HepG2 (cell line): ENCODE data around the gene PCBD2. TPM values are rescaled to one million over a fixed set of nuclear protein-coding genes. Genes with fewer than 3 reads are reported as not detected.

Experiments
- CEBPB ChIP-seq: IDR thresholded peaks from 2 replicates; pipeline ENCODE4 v1.6.1; 2011; ENCODE audit warnings: low read depth, low read length, improper control_type of control experiment, borderline replicate concordance
- GATAD2A ChIP-seq: IDR thresholded peaks from 2 replicates; pipeline ENCODE4 v1.6.1; 2016
- GMEB1 ChIP-seq: sonication (generic); formaldehyde crosslinking; IDR thresholded peaks from 2 replicates; pipeline ENCODE4 v1.5.1; 2020; ENCODE audit warnings: missing genetic modification reagents, mild to moderate bottlenecking, borderline replicate concordance
- HMGXB4 ChIP-seq, 2 experiments: sonication (generic) in 1 of 2; formaldehyde crosslinking in 1 of 2; IDR thresholded peaks; 2 replicates each; pipeline versions ENCODE4 v1.4.0 to v1.6.1; 2018 to 2020; ENCODE audit warnings: missing genetic modification reagents in 2 of 2, borderline replicate concordance in 1 of 2, low read depth in 1 of 2, mild to moderate bottlenecking in 1 of 2, missing biosample characterization in 1 of 2
- KDM5B ChIP-seq: sonication (generic); formaldehyde crosslinking; IDR thresholded peaks from 2 replicates; pipeline ENCODE4 v1.4.0; 2020; ENCODE audit warnings: missing genetic modification reagents, mild to moderate bottlenecking, borderline replicate concordance
- KLF12 ChIP-seq: sonication (generic); formaldehyde crosslinking; IDR thresholded peaks from 2 replicates; pipeline ENCODE4 v1.4.0; 2020; ENCODE audit warnings: missing genetic modification reagents, borderline replicate concordance
- KLF9 ChIP-seq: IDR thresholded peaks from 2 replicates; pipeline ENCODE4 v1.6.1; 2016; ENCODE audit warnings: low read depth
- NFATC3 ChIP-seq: sonication (generic); formaldehyde crosslinking; IDR thresholded peaks from 2 replicates; pipeline ENCODE4 v1.5.1; 2020; ENCODE audit warnings: mild to moderate bottlenecking, missing genetic modification reagents
- REL ChIP-seq: sonication (generic); formaldehyde crosslinking; conservative IDR thresholded peaks from 2 replicates; pipeline ENCODE4 v1.8.0; 2022; ENCODE audit warnings: mild to moderate bottlenecking, missing genetic modification reagents, moderate library complexity
- RFX5 ChIP-seq: IDR thresholded peaks from 2 replicates; pipeline ENCODE4 v1.6.1; 2011; ENCODE audit warnings: low read depth, low read length, improper control_type of control experiment
- SAFB2 ChIP-seq: sonication (generic); formaldehyde crosslinking; IDR thresholded peaks from 2 replicates; pipeline ENCODE4 v1.5.1; 2020; ENCODE audit warnings: missing genetic modification reagents, low read depth, mild to moderate bottlenecking, borderline replicate concordance
- SKIL ChIP-seq: sonication (generic); formaldehyde crosslinking; IDR thresholded peaks from 2 replicates; pipeline ENCODE4 v1.8.0; 2022; ENCODE audit warnings: missing genetic modification reagents, mild to moderate bottlenecking, moderate library complexity, borderline replicate concordance
- ZIK1 ChIP-seq: sonication (generic); formaldehyde crosslinking; IDR thresholded peaks from 2 replicates; pipeline ENCODE4 v1.5.0; 2020; ENCODE audit warnings: mild to moderate bottlenecking, low read depth, missing genetic modification reagents, borderline replicate concordance
- ZNF207 ChIP-seq: fragments of 450-650 bp; IDR thresholded peaks from 2 replicates; pipeline ENCODE4 v1.6.1; 2016; ENCODE audit warnings: antibody characterized with exemption, borderline replicate concordance
- ZNF589 ChIP-seq: sonication (generic); formaldehyde crosslinking; conservative IDR thresholded peaks from 2 replicates; pipeline ENCODE4 v1.8.0; 2022; ENCODE audit warnings: mild to moderate bottlenecking, moderate library complexity, missing genetic modification reagents
- ZNF749 ChIP-seq: sonication (generic); formaldehyde crosslinking; IDR thresholded peaks from 2 replicates; pipeline ENCODE4 v1.8.0; 2022; ENCODE audit warnings: mild to moderate bottlenecking, missing genetic modification reagents, moderate library complexity, borderline replicate concordance
- polyA plus RNA-seq, 8 experiments: library from polyadenylated mRNA; depleted of rRNA in 3 of 8; stranded (reverse) in 7 of 8; unstranded in 1 of 8; fragments of >200 nt; fragmentation: Illumina TruSeq in 4 of 8; extraction: Trizol in 4 of 8; gene quantifications; 2 replicates each; pipeline versions ENCODE4 v1.2.1 to v1.2.3, GENCODE V29; 2011 to 2016; ENCODE audit warnings: low read depth in 4 of 8, missing spikeins in 1 of 8, mixed read lengths in 1 of 8; ENCODE audit not compliant: insufficient read depth in 1 of 8
- total RNA-seq, 5 experiments: library from RNA; depleted of rRNA; stranded (reverse); fragments of >200 nt; fragmentation: Illumina TruSeq; extraction: Trizol; gene quantifications; 2 replicates each; pipeline ENCODE4 v1.2.3, GENCODE V29; 2016; ENCODE audit warnings: low read depth in 1 of 5
- TF ChIP-seq, protein P1 (sequence below): sonication (generic); formaldehyde crosslinking; IDR thresholded peaks from 2 replicates; pipeline ENCODE4 v1.9.0; 2021; ENCODE audit warnings: missing genetic modification reagents, mild to moderate bottlenecking, borderline replicate concordance
- TF ChIP-seq, protein P2 (sequence below): IDR thresholded peaks from 2 replicates; pipeline ENCODE4 v1.6.1; 2016; ENCODE audit warnings: missing genetic modification reagents, missing compliant biosample characterization
- TF ChIP-seq, protein P3 (sequence below): sonication (generic); formaldehyde crosslinking; IDR thresholded peaks from 2 replicates; pipeline ENCODE4 v1.5.0; 2020; ENCODE audit warnings: mild to moderate bottlenecking, missing genetic modification reagents, moderate library complexity

PCBD2 gene
- total and polyA plus RNA-seq, 2 of the 13 experiments (the other 11 are each of a cell fraction or from before 2014, with no cell fraction given): 5.5 to 12.0 TPM

DNA sequence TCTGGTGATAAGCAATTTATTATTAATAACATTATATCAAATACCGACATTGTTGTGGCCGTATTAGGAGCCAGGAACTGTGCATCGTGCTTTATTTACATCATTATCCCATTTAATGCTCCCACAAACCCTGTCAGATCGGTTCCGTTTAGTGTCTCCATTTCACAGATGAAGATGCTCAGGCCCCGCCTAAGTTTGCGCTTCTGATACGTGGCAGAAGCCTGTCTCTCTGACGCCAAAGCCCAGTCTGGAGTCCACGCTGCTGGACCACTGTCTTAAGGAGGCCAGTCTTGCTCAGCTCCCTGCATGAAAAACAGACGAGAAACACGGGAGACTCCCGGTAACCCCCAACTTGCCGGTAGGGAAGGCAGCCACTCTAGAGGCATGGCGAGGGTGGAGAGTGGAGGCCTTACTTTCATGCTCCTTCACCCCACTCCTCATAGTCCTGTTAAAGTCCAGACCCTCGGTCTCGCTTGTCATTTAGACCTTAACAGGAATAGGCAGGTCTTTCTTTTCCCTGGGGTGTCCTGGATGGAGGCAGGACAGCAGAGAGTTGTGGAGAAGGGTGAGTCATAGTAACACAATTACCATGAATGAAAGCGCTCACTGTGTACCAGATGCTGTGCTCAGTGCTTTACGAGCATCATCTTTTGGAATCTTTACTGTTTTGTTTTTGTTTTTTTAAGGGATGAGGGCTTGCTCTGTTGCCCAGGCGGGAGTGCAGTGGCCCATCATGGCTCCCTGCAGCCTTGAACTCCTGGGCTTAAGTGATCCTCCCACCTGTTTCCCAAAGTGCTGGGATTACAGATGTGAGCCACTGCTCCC, 29.9 kb upstream of the PCBD2 start (continued):
- TF ChIP-seq, protein P1, sequence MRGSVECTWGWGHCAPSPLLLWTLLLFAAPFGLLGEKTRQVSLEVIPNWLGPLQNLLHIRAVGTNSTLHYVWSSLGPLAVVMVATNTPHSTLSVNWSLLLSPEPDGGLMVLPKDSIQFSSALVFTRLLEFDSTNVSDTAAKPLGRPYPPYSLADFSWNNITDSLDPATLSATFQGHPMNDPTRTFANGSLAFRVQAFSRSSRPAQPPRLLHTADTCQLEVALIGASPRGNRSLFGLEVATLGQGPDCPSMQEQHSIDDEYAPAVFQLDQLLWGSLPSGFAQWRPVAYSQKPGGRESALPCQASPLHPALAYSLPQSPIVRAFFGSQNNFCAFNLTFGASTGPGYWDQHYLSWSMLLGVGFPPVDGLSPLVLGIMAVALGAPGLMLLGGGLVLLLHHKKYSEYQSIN: no peak
- TF ChIP-seq ZNF589 (CRISPR knock-in tag): 0 out of 2 replicates have a peak, but pooled peaks have one; percentile 2
- no peak for TF ChIP-seq ZNF749 (CRISPR knock-in tag)
- TF ChIP-seq KLF12: 0 out of 2 replicates have a peak, but pooled peaks have one; percentile 26
- no peak for TF ChIP-seq ZIK1 (CRISPR knock-in tag)
- TF ChIP-seq REL (CRISPR knock-in tag): no peak
- TF ChIP-seq ZNF207: no peak
- no peak for TF ChIP-seq KDM5B (CRISPR knock-in tag)
- no peak for TF ChIP-seq SAFB2 (CRISPR knock-in tag)
- TF ChIP-seq KLF9: no peak
- TF ChIP-seq, protein P2, sequence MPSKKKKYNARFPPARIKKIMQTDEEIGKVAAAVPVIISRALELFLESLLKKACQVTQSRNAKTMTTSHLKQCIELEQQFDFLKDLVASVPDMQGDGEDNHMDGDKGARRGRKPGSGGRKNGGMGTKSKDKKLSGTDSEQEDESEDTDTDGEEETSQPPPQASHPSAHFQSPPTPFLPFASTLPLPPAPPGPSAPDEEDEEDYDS (CRISPR knock-in tag): 0 out of 2 replicates have a peak, but pooled peaks have one; percentile 11
- TF ChIP-seq RFX5: no peak
- no peak for TF ChIP-seq NFATC3 (CRISPR knock-in tag)
- no peak for TF ChIP-seq HMGXB4 (CRISPR knock-in tag; IDR thresholded peaks at IDR 0.05; ENCODE audit: borderline replicate concordance in 1 of 2, low read depth in 1 of 2)
- peak; percentile 10; the same call in 1 of the 2 replicates for TF ChIP-seq GATAD2A (CRISPR knock-in tag)
- no peak for TF ChIP-seq CEBPB
- TF ChIP-seq, protein P3, sequence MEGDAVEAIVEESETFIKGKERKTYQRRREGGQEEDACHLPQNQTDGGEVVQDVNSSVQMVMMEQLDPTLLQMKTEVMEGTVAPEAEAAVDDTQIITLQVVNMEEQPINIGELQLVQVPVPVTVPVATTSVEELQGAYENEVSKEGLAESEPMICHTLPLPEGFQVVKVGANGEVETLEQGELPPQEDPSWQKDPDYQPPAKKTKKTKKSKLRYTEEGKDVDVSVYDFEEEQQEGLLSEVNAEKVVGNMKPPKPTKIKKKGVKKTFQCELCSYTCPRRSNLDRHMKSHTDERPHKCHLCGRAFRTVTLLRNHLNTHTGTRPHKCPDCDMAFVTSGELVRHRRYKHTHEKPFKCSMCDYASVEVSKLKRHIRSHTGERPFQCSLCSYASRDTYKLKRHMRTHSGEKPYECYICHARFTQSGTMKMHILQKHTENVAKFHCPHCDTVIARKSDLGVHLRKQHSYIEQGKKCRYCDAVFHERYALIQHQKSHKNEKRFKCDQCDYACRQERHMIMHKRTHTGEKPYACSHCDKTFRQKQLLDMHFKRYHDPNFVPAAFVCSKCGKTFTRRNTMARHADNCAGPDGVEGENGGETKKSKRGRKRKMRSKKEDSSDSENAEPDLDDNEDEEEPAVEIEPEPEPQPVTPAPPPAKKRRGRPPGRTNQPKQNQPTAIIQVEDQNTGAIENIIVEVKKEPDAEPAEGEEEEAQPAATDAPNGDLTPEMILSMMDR (CRISPR knock-in tag): no peak
- no peak for TF ChIP-seq GMEB1 (CRISPR knock-in tag)
- TF ChIP-seq SKIL (CRISPR knock-in tag): 0 out of 2 replicates have a peak, but pooled peaks have one; percentile 12
